NOMO-1 (cell line): ENCODE results near the gene ZSCAN2.
A peak's percentile ranks its signal among the peaks of the same experiment; 100 is the strongest.

ENCODE experiments used
- DNase-seq, 2 experiments: peaks; one replicate each; lab custom pipeline; 2025; ENCODE audit not compliant: unreplicated experiment in 2 of 2; lab: John Stamatoyannopoulos, UW

The ZSCAN2 gene

DNA sequence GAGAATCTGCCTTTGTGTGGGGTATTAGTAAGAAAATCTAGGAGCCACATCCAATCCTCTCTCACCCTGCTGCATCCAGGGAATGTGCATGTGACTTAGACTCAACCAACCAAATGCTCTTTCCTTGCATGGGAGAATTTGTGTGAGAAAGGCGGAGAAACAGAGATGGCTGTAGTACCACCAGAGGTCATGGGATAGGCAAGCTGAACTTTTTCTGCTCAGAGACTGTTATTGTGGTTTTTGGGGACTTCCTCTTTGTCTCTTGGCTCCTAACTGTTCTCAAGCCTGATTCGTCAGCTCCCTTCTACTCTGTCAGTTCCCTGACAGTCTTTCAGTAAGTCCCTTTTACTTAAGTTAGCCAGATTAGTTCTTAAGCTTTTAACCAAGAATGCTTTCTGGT, 2.6 kb upstream of the ZSCAN2 start:
- peak; percentile 86 to 96 for DNase-seq

DNA sequence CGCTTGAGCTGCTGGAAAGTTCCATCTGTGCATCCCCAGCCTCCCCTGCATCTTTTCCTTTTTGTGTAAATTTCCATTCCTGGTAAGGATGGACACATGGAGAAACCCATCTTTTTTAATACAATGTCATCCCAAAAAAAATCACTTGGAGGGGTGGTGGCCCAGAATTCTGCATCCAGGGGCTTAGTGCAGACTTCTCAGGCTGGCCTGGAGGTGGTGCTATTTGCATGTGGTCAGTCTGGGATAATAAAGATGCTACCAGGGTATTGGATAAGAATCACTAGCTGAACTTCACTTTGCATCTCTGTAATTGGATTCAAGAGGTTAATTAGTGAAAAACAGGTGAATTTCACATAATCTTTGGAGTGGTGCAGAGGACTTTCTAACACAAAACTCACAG, 1.8 kb upstream of the ZSCAN2 start:
- DNase-seq, result peak; percentile 55 to 65

DNA sequence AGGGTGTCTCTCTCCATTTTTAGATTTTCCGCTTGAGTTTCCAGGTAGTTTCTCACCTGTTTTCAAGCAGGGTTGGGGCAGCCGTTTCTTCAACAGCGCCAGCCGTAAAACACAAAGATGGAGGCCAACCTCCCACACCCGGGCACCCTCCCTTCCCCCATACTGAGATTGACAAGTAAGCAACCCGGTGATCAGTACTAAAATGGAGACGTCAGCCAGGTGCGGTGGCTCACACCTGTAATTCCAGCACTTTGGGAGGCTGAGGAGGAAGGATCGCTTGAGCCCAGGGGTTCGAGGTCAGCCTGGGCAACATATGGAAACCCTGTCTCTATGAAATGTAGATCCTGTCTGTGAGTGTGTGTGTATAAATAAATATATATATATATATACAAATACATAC, 903 bp upstream of the ZSCAN2 start:
- DNase-seq, result no peak

DNA sequence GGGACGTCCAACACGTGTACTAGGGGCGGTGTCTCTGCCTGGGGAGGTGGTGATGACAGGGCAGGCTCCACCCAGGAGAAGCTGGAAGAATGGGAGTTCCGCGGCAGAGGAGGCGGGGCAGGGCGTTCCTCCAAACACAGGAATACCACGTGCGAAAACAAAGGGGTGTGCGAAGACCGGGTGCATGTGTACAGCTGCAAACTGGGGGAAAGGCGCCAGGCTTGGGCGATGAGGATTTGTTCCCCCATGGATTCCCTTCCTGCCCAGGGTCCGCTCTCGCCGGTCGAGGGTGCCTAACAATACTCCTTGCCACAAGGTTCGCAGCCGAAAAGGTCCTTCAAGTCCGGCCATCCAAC, 500 bp upstream of the ZSCAN2 start:
- peak; percentile 74 to 77 for DNase-seq

DNA sequence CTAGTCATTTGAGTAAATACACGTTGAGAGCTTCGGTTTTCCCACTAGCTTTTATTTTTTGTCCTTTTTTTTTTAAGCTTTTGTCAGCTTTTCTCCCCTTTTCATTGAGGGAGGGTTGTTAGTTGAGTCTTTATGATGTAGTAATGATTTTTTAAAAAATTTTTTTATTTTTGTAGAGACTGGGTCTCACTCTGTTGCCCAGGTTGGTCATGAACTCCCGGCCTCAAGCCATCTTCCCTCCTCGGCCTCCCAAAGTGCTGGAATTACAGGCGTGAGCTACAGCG, 688 bp downstream of the ZSCAN2 start:
- no peak for DNase-seq

DNA sequence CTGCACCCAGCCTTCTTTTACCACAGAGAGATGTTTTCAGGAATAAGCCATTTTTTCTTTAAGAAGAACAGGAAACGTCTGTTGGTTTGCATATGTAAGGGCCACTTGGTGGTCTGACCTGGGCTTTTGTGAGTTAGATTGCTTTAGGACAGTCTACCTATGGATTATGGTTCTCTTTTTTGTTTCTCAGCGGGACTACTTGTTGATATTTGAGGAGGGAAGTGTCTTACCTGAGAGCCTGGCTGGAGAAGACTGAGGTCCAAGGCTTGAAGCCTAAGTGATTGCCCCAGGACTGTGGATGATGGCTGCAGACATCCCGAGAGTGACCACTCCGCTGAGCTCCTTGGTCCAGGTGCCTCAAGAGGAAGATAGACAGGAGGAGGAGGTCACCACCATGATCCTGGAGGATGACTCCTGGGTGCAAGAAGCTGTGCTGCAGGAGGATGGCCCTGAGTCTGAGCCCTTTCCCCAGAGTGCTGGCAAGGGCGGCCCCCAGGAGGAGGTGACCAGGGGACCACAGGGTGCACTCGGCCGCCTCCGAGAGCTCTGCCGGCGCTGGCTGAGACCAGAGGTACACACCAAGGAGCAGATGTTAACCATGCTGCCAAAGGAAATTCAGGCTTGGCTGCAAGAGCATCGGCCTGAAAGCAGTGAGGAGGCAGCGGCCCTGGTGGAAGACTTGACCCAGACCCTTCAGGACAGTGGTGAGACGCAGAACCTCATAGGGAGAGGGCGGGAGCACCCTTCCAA, 3.0 kb downstream of the ZSCAN2 start:
- no peak for DNase-seq

DNA sequence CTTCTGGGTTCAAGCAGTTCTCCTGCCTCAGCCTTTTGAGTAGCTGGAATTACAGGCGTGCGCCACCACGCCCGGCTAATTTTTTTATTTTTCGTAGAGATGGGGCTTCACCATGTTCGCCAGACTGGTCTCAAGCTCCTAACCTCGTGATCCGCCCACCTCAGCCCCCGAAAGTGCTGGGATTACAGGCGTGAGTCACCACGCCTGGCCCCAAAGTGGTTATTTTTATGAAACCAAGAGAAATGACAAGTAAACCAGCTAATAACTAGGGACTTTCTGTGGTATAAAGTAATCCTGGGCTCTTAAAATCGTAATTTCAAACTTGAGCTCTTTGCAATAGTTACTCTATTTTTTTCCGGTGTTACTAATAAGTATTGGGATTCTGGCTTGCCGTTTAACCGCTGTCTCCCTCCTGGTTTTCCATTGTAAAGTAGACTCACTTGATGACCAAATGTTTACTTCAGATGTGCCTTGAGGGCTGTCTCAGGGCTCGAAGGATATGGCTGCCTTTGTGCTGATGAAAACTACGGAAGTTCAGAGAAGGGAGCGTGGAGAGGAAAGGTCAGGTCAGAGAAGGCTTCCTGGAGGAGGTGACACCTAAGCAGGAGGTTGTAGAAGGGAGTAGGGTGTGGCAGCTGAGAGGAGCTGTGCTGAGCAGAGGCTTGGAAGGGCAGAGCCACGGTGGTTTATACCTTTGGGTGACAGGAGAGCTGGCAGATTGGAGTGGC, 4.2 kb downstream of the ZSCAN2 start:
- no peak for DNase-seq

DNA sequence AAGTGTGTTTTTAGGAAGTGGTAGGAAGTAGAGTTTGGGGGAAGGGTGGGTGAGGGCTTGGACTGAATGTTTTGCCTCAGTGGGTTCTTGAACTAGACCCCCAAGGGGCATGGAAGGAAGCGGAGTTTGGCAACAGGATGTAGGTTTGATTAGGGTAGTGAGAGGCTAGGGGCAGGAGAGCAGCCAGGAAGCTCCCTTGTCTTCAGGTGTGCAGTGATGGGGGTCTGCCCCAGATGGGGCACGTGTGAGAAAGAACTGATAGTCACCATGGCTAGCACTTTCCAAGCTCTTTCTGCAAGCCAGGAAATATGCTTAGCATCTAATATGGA, 4.7 kb downstream of the ZSCAN2 start:
- DNase-seq, result no peak

DNA sequence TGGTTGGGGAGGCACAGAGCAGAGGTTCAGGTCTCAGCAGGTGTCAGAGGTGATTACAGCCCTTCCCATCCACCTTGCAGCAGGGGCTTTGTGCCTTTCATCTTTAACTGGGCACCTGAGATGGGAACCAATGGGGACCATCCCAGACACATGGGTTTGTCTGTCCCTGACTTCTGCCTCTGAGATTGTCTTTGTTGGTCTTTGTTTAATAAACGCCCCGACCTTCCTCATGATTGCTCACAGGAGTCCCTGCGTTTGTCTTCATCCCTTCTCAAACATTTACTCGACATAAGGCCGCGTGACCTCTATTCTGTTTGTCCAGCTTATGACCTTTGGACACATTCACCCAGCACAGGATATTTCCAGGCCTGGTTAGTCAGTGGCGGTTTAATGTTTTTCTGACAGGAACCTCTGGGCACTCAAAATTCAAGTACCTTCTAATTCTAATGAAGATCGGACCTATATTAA, 5.9 kb downstream of the ZSCAN2 start:
- no peak for DNase-seq

DNA sequence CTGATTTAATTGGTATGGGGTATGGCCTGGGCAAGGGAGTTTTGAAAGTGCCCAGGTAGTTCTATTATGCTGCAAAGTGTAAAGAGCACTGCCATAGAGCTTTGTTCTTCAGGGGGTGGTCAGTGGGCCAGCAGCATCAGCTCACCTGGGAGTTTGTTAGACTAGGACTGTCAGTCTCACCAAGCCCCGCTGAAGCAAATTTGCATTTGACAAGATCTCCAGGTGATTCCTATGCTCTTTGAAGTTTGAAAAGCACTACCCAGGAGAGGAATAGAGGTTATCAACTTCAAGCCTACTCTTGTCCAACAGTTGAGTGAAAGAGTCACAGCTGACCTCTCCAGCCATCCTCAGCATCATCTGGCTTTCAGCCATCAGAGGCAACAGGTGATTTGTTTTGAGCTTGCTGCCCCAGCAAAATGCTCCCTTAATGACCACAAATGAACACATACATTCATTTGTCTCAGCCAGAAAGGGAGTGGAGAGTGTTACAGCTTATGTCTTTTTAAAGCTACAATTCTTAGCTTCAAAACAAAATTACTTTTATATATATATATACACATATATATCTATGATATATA, 8.0 kb downstream of the ZSCAN2 start:
- no peak for DNase-seq

DNA sequence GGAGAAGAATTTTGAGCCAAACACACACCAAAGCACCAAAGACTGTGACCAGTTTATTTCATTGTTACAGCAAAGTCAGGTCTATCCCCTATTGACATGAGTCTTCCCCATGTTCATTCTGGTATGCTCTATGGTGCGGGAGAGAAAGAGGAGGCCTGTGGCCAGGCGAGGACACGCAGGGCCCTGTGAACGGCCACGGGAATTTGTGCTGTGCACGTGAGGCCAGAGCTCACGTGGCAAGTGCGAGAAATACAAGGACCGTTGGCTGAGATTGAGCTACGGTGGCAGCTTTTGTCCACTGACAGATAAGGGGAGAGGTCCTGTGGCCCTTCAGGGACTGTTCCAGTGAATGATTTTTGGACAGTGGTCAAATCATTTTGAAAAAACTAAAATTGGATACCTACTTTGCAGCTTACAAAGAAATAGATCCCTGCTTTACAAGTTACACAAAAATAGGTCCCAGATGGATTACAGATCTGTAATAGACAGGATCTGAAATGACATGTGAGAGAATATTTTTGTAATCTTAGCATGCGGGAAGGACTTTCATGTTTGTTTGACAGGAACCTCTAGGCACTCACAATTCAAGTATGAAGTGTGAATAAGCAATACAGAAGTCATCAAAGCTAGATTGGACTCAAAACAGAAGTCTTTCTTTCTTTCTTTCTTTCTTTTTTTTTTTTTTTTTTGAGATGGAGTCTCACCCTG, 9.2 kb downstream of the ZSCAN2 start:
- DNase-seq, result no peak

DNA sequence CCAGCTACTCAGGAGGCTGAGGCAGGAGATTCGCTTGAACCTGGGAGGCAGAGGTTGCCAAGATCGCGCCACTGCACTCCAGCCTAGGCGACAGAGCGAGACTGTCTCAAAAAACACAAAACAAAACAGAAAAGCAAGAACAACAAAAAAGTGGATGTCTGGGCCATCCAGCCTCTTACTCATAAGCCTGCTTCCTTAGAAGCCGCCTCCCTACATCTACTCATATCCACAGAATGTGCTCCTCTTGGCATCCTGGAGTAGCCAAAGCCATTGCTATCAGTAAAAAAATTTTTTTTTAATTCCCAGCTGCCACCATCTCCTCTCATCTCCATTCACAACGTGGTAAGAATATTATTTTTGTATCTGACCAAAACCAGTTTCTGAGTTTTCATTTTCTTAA, 10.8 kb downstream of the ZSCAN2 start:
- DNase-seq, result no peak

DNA sequence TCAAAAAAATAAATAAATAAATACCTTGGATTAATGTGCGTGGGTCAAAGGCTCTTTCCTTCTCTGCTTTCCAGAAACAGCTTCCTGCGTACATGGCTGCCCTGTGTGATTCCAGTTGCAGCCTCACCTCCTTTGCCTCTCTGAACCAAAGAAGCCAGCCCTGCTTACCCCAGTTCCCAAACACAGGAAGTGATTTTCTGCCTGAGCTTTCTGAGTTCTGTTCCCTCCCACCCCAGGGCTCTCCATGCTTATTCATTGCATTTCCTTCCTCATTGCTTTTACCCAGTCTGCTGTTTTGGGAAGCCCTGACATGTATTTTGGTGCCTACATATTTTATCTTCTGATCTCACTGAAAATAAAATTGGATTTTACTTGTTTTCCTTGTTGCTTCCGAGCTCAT, 15.4 kb downstream of the ZSCAN2 start:
- DNase-seq, result peak; percentile 41 to 44

DNA sequence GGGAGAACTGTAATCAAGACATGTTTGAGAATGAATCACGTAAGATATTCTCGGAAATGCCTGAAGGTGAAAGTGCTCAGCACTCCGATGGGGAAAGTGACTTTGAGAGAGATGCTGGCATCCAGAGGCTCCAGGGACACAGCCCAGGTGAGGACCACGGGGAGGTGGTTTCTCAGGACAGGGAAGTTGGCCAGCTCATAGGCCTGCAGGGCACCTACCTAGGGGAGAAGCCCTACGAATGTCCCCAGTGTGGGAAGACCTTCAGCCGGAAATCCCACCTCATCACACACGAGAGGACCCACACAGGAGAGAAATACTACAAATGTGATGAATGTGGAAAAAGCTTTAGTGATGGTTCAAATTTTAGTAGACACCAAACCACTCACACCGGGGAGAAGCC, 19.8 kb downstream of the ZSCAN2 start:
- DNase-seq, result no peak

DNA sequence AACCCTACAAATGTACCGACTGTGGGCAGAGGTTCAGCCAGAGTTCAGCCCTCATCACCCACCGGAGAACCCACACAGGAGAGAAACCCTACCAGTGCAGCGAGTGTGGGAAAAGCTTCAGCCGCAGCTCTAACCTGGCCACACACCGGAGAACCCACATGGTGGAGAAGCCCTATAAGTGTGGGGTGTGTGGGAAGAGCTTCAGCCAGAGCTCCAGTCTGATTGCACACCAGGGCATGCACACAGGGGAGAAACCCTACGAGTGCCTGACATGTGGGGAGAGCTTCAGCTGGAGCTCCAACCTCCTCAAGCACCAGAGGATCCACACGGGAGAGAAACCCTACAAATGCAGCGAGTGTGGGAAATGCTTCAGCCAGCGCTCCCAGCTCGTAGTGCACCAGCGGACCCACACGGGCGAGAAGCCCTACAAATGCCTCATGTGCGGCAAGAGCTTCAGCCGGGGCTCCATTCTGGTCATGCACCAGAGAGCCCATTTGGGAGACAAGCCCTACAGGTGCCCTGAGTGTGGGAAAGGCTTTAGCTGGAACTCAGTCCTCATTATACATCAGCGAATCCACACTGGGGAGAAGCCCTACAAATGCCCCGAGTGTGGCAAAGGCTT, 20.7 kb downstream of the ZSCAN2 start:
- DNase-seq, result no peak

DNA sequence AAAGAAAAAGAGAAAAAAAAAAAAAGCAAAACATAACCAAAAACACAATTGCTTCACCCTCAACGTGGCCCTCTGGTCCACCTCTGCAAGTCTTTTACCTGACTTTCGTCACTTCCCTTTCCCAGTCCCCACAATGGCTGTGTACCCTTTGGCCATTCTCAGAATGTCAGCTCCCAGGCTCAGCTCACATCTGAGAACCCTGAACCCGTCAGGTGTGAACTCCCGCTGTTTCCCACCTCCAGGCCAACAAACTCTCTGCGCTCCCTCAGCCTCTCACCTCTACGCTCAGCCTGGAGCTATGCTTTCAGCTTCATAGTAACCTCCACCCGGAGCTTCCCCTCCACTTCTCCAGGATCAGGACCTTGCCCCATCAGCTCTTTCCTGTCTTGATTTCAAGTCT, 23.6 kb downstream of the ZSCAN2 start:
- DNase-seq, result no peak

DNA sequence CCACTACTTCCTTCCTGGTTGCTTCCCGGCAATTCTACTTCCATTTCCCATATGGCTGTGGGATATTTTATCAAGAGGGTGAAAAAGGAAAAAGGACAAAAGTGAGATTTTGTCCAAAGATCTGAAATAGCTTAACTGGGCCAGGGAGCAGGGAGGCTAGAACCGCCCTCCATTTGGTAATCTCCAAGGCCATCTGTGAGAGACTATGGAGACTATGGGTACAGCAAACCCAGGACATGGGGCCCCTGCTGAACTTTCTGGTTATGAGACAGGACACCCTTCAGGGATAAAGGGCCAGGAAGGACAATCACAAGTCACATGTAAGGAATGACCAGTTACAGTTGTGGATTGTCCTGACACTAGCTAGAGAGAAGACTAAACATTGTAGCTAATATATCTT, 24.3 kb downstream of the ZSCAN2 start:
- DNase-seq, result no peak

DNA sequence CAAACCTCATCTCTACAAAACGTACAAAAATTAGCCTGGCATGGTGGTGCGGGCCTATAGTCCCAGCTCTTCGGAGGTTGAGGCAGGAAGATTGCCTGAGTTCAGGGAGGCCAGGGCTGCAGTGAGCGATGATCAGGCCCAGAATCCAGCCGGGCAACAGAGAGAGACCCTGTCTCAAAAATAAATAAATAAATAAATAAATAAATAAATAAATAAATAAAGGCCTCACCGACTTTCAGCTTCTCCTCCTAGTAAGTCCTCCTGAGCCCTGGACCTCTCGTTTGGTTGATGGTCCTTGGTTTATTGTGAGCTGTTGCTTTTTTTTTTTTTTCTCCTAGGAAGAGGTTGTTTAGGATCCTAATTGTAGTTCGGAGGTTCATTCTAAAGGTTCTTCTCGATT, 28.2 kb downstream of the ZSCAN2 start:
- no peak for DNase-seq

DNA sequence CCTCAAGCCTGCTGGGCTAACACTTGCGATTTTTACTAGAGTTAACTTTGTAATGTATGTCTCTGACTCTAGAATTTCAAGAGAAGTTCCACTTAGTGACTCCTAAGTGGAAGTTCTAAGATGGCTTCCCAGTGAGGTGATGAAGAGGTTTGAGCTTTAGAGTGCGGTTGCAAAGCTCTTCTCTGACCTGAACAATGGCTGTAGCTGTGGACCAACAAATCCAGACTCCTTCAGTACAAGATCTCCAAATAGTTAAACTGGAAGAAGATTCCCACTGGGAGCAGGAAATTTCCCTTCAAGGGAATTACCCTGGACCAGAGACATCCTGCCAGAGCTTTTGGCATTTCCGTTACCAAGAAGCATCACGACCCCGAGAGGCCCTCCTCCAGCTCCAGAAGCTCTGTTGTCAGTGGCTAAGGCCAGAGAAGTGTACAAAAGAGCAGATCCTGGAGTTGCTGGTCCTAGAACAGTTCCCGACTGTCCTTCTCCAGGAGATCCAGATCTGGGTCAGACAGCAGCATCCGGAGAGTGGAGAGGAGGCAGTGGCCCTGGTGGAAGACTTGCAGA, 31.0 kb downstream of the ZSCAN2 start:
- DNase-seq, result peak in 1 of 2 experiments; percentile 32

DNA sequence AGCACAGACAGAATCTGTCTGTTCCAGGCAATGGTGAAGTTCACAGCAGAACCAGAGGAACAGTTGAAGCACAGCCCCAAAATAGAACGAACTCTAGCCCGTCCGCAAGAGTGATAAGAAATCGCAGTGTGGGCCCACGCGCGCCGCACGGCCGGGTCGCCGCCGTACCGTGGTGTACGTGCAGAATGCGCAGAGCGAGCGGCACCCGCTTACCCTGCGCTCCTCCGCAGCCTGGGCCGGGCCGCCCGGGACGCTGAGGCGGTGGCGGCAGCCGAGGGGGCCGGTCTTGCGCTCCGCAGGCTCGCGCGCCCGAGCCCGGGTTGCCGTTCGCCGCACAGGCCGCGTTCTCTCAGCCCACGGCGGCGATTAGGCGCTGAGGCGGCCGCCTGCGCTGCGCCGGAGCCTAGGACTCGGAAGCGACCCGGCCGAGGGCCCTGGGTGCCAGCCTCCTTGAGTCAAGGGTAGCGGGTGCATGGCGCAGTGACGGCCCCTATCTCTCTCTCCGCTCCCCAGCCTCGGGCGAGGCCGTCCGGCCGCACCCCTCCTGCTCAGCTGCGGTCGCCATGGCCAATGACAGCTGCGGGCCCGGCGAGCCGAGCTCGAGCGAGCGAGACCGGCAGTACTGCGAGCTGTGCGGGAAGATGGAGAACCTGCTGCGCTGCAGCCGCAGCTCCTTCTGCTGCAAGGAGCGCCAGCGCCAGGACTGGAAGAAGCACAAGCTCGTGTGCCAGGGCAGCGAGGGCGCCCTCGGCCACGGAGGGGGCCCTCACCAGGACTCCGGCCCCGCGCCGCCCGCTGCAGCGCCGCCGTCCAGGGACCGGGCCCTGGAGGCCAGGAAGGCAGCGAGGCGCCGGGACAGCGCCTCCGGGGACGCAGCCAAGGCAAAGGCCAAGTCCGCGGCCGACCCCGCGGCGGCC, 32.8 kb downstream of the ZSCAN2 start:
- peak; percentile 52 to 53 for DNase-seq
